HepG2 (cell line): ENCODE measurements around the gene CHD2. TPM values are rescaled to one million over a fixed set of nuclear protein-coding genes. Genes with fewer than 3 reads are reported as not detected.

Experiments used
- AFF4 ChIP-seq: sonication (generic); formaldehyde crosslinking; IDR thresholded peaks from 2 replicates; pipeline ENCODE4 v1.4.0; 2020; ENCODE audit warnings: missing genetic modification reagents
- ASH2L ChIP-seq: fragments of 300-600, 200-600 bp; sonication (generic); IDR thresholded peaks from 2 replicates; pipeline ENCODE4 v1.7.0; 2017; ENCODE audit warnings: low read depth, mild to moderate bottlenecking, moderate library complexity, mixed read lengths, low read length; ENCODE audit not compliant: insufficient read length
- ATAD3A ChIP-seq: sonication (generic); formaldehyde crosslinking; IDR thresholded peaks from 2 replicates; pipeline ENCODE4 v1.4.0; 2020; ENCODE audit warnings: missing genetic modification reagents
- ELF4 ChIP-seq: sonication (generic); formaldehyde crosslinking; IDR thresholded peaks from 2 replicates; pipeline ENCODE4 v1.5.0; 2020; ENCODE audit warnings: missing genetic modification reagents, mild to moderate bottlenecking, moderate library complexity, borderline replicate concordance
- ETV6 ChIP-seq: sonication (generic); formaldehyde crosslinking; conservative IDR thresholded peaks from 2 replicates; pipeline ENCODE4 v1.4.0; 2020; ENCODE audit warnings: missing genetic modification reagents
- GTF3A ChIP-seq: sonication (generic); formaldehyde crosslinking; conservative IDR thresholded peaks from 2 replicates; pipeline ENCODE4 v1.4.0; 2020; ENCODE audit warnings: mild to moderate bottlenecking, missing genetic modification reagents
- RELA ChIP-seq: sonication (generic); formaldehyde crosslinking; IDR thresholded peaks from 2 replicates; pipeline ENCODE4 v1.4.0; 2020; ENCODE audit warnings: missing genetic modification reagents
- SALL2 ChIP-seq: sonication (generic); formaldehyde crosslinking; IDR thresholded peaks from 2 replicates; pipeline ENCODE4 v1.8.1; 2023; ENCODE audit warnings: mild to moderate bottlenecking, missing genetic modification reagents, inconsistent platforms
- SNAPC5 ChIP-seq: sonication (generic); formaldehyde crosslinking; IDR thresholded peaks from 2 replicates; pipeline ENCODE4 v1.8.1; 2023; ENCODE audit warnings: mild to moderate bottlenecking, missing genetic modification reagents, borderline replicate concordance
- TCF7 ChIP-seq: sonication (generic); IDR thresholded peaks from 2 replicates; pipeline ENCODE4 v1.6.1; 2016; ENCODE audit warnings: antibody characterized with exemption, low read depth
- TRAFD1 ChIP-seq: sonication (generic); formaldehyde crosslinking; IDR thresholded peaks from 2 replicates; pipeline ENCODE4 v1.5.1; 2020; ENCODE audit warnings: missing genetic modification reagents, mild to moderate bottlenecking, borderline replicate concordance
- U2AF1 ChIP-seq: fragments of 200-400 bp; formaldehyde crosslinking; optimal IDR thresholded peaks from 2 replicates; pipeline ENCODE3; 2017; ENCODE audit warnings: mild to moderate bottlenecking, low read depth, low read length
- ZBTB25 ChIP-seq: IDR thresholded peaks from 2 replicates; pipeline ENCODE4 v1.6.1; 2018; ENCODE audit warnings: missing genetic modification reagents
- ZFY ChIP-seq: sonication (generic); formaldehyde crosslinking; IDR thresholded peaks from 2 replicates; pipeline ENCODE4 v1.4.0; 2020; ENCODE audit warnings: missing genetic modification reagents
- ZNF296 ChIP-seq: sonication (generic); formaldehyde crosslinking; conservative IDR thresholded peaks from 2 replicates; pipeline ENCODE4 v1.5.0; 2020; ENCODE audit warnings: mild to moderate bottlenecking, missing genetic modification reagents
- ZNF367 ChIP-seq: sonication (generic); formaldehyde crosslinking; IDR thresholded peaks from 2 replicates; pipeline ENCODE4 v1.4.0; 2020; ENCODE audit warnings: missing genetic modification reagents, borderline replicate concordance
- ZNF569 ChIP-seq: sonication (generic); formaldehyde crosslinking; IDR thresholded peaks from 2 replicates; pipeline ENCODE4 v1.5.0; 2020; ENCODE audit warnings: mild to moderate bottlenecking, missing genetic modification reagents, moderate library complexity, borderline replicate concordance
- ZNF576 ChIP-seq: sonication (generic); formaldehyde crosslinking; IDR thresholded peaks from 2 replicates; pipeline ENCODE4 v1.4.0; 2020; ENCODE audit warnings: mild to moderate bottlenecking, missing genetic modification reagents
- ZNF652 ChIP-seq: IDR thresholded peaks from 2 replicates; pipeline ENCODE4 v1.6.1; 2016; ENCODE audit warnings: low read depth, borderline replicate concordance
- ZUFSP ChIP-seq: sonication (generic); formaldehyde crosslinking; IDR thresholded peaks from 2 replicates; pipeline ENCODE4 v1.9.0; 2021; ENCODE audit warnings: missing genetic modification reagents, mild to moderate bottlenecking, borderline replicate concordance
- polyA plus RNA-seq, 8 experiments: library from polyadenylated mRNA; depleted of rRNA in 3 of 8; stranded (reverse) in 7 of 8; unstranded in 1 of 8; fragments of >200 nt; fragmentation: Illumina TruSeq in 4 of 8; extraction: Trizol in 4 of 8; gene quantifications; 2 replicates each; pipeline versions ENCODE4 v1.2.1 to v1.2.3, GENCODE V29; 2011 to 2016; ENCODE audit warnings: low read depth in 4 of 8, missing spikeins in 1 of 8, mixed read lengths in 1 of 8; ENCODE audit not compliant: insufficient read depth in 1 of 8
- total RNA-seq, 5 experiments: library from RNA; depleted of rRNA; stranded (reverse); fragments of >200 nt; fragmentation: Illumina TruSeq; extraction: Trizol; gene quantifications; 2 replicates each; pipeline ENCODE4 v1.2.3, GENCODE V29; 2016; ENCODE audit warnings: low read depth in 1 of 5

CHD2 gene
- total and polyA plus RNA-seq, 2 of the 13 experiments (the other 11 are each of a cell fraction or from before 2014, with no cell fraction given) = 54.0 to 54.1 TPM

- TF ChIP-seq ETV6 (CRISPR knock-in tag) (no peak), ZNF569 (CRISPR knock-in tag) (no peak), ATAD3A (no peak), ZNF296 (no peak), SALL2 (CRISPR knock-in tag) (no peak; the same call in 1 of the 2 replicates), TCF7 (no peak), AFF4 (CRISPR knock-in tag) (peak; percentile 14; the same call in 1 of the 2 replicates), ZNF367 (CRISPR knock-in tag) (no peak), ASH2L (peak; percentile 45), ZNF576 (CRISPR knock-in tag) (no peak), ZFY (CRISPR knock-in tag) (peak; percentile 76), TRAFD1 (CRISPR knock-in tag) (no peak), ZBTB25 (CRISPR knock-in tag) (no peak), U2AF1 (no peak), ELF4 (CRISPR knock-in tag) (no peak), ZUFSP (CRISPR knock-in tag) (no peak), RELA (CRISPR knock-in tag) (no peak), SNAPC5 (CRISPR knock-in tag) (no peak), ZNF652 (CRISPR knock-in tag) (no peak), GTF3A (CRISPR knock-in tag) (no peak)
Measured at GRCh38 chr15:92881802-92882696, 18.1 kb upstream of the CHD2 start (continued).
